HepG2 (cell line): ENCODE results near the gene LIFR. TPM values are rescaled to one million over a fixed set of nuclear protein-coding genes. Genes with fewer than 3 reads are reported as not detected.

Experiments used
- ATAC-seq: fragments of 200-7000 bp; cut with Tn5 transposase; 3 replicates; pipeline ENCODE4 v1.9.1; 2020; ENCODE audit warnings: mild to moderate bottlenecking, moderate library complexity
- BruUV-seq: library from RNA; stranded (reverse); fragments of 400-500 nt; replicated peaks from 2 replicates; lab custom pipeline; 2021; lab: Mats Ljungman, UMichigan
- CTCF ChIA-PET: fragments of 300-600 bp; formaldehyde crosslinking; extraction: SDS; loops from one replicate; lab custom pipeline; 2021; ENCODE audit warnings: low total read pairs, inconsistent platforms, low intra/inter-chr PET ratio; lab: Yijun Ruan, JAX
- POLR2A ChIA-PET: fragments of 350-600 bp; sonication (Branson Sonifier 250); formaldehyde crosslinking; loops from one replicate; lab custom pipeline; 2020; ENCODE audit warnings: antibody characterized with exemption, inconsistent platforms; lab: Yijun Ruan, JAX
- DNase-seq: peaks from one replicate; pipeline ENCODE4 v3.0.0-alpha.2; 2015; ENCODE audit warnings: low spot score
- FAIRE-seq: peaks from 3 replicates; lab custom pipeline; 2011; peaks lifted over from hg19 to GRCh38; lab: Jason Lieb, UNC
- H2AFZ ChIP-seq: one replicate; pipeline ENCODE4 v1.6.1; 2011; ENCODE audit warnings: low read length, inconsistent platforms
- H3K27ac ChIP-seq: fragments of 300-600 bp; 3 replicates; pipeline ENCODE4 v1.8.0; 2011; ENCODE audit warnings: mixed run types, mild to moderate bottlenecking, mixed read lengths, low read length, inconsistent platforms; ENCODE audit not compliant: insufficient read depth; ENCODE audit errors: extremely low read length
- H3K27me3 ChIP-seq, 2 experiments: fragments of 200-600 bp in 1 of 2; 2 replicates in 1 of 2; 3 replicates in 1 of 2; pipeline versions ENCODE4 v1.6.0 to v1.8.0; 2011; ENCODE audit warnings: low read length in 2 of 2, mild to moderate bottlenecking in 2 of 2, moderate library complexity in 2 of 2, inconsistent platforms in 1 of 2; ENCODE audit not compliant: insufficient read depth in 2 of 2, control insufficient read depth in 1 of 2
- H3K36me3 ChIP-seq, 2 experiments: fragments of 200-600 bp in 1 of 2; replicated peaks in 1 of 2; 2 replicates in 1 of 2; 3 replicates in 1 of 2; pipeline versions ENCODE4 v1.5.1 to v1.8.0; 2011; ENCODE audit warnings: low read length in 2 of 2, inconsistent platforms in 1 of 2; ENCODE audit not compliant: insufficient read depth in 2 of 2, control insufficient read depth in 1 of 2
- H3K4me1 ChIP-seq: 2 replicates; pipeline ENCODE4 v1.5.1; 2012; ENCODE audit warnings: low read length, inconsistent platforms; ENCODE audit not compliant: insufficient read depth
- H3K4me2 ChIP-seq: 2 replicates; pipeline ENCODE4 v1.6.0; 2011; ENCODE audit warnings: low read depth, low read length, inconsistent platforms
- H3K4me3 ChIP-seq, 3 experiments: fragments of 200-600 bp in 1 of 3; sonication (generic), shearing (Covaris generic) in 1 of 3; replicated peaks in 1 of 3; 2 replicates each; pipeline ENCODE4 v1.5.1; 2011 to 2016; ENCODE audit warnings: low read length in 3 of 3, inconsistent platforms in 2 of 3, low read depth in 2 of 3, mild to moderate bottlenecking in 2 of 3, control low read depth in 1 of 3, mixed read lengths in 1 of 3; ENCODE audit not compliant: insufficient read depth in 1 of 3
- H3K79me2 ChIP-seq: one replicate; pipeline ENCODE4 v1.6.1; 2011; ENCODE audit warnings: low read length, inconsistent platforms; ENCODE audit not compliant: insufficient read depth
- H3K9ac ChIP-seq: 2 replicates; pipeline ENCODE4 v1.6.0; 2011; ENCODE audit warnings: mild to moderate bottlenecking, low read depth, low read length, inconsistent platforms; ENCODE audit not compliant: insufficient read depth
- H3K9me3 ChIP-seq: 2 replicates; pipeline ENCODE4 v1.5.1; 2012; ENCODE audit warnings: mild to moderate bottlenecking, low read length
- H4K20me1 ChIP-seq: 2 replicates; pipeline ENCODE4 v1.6.0; 2011; ENCODE audit warnings: inconsistent platforms, mild to moderate bottlenecking, low read length, moderate library complexity; ENCODE audit not compliant: insufficient read depth
- CREB1 ChIP-seq, 2 experiments: fragments of 450-650 bp in 1 of 2; IDR thresholded peaks; 2 replicates each; pipeline ENCODE4 v1.6.1; 2016 to 2017; ENCODE audit warnings: control low read depth in 1 of 2, mild to moderate bottlenecking in 1 of 2, missing compliant biosample characterization in 1 of 2, missing genetic modification characterization in 1 of 2
- FOXP1 ChIP-seq, 2 experiments: fragments of 450-650 bp in 1 of 2; IDR thresholded peaks; 2 replicates each; pipeline ENCODE4 v1.6.1; 2017 to 2018; ENCODE audit warnings: antibody characterized with exemption in 1 of 2
- GFI1 ChIP-seq: sonication (generic); formaldehyde crosslinking; IDR thresholded peaks from 2 replicates; pipeline ENCODE4 v1.5.0; 2020; ENCODE audit warnings: missing genetic modification reagents, mild to moderate bottlenecking, borderline replicate concordance
- JDP2 ChIP-seq: sonication (generic); formaldehyde crosslinking; IDR thresholded peaks from 2 replicates; pipeline ENCODE4 v1.8.1; 2022; ENCODE audit warnings: missing genetic modification reagents, borderline replicate concordance
- MTF1 ChIP-seq: sonication (generic); formaldehyde crosslinking; IDR thresholded peaks from 2 replicates; pipeline ENCODE4 v1.5.0; 2020; ENCODE audit warnings: missing genetic modification reagents
- NFKBIZ ChIP-seq: IDR thresholded peaks from 2 replicates; pipeline ENCODE4 v1.6.1; 2018; ENCODE audit warnings: missing genetic modification reagents, missing compliant biosample characterization
- NR2F6 ChIP-seq, 2 experiments: IDR thresholded peaks; 2 replicates each; pipeline ENCODE4 v1.6.1; 2016; ENCODE audit warnings: antibody characterized with exemption in 1 of 2, mild to moderate bottlenecking in 1 of 2
- RERE ChIP-seq: IDR thresholded peaks from 2 replicates; pipeline ENCODE4 v1.6.1; 2016; ENCODE audit warnings: low read depth, missing genetic modification reagents, missing compliant biosample characterization
- SIN3B ChIP-seq: fragments of 150-350 bp; IDR thresholded peaks from 2 replicates; pipeline ENCODE4 v1.6.1; 2014; ENCODE audit warnings: low read length
- TBP ChIP-seq: sonication (generic); formaldehyde crosslinking; IDR thresholded peaks from 2 replicates; pipeline ENCODE4 v1.5.0; 2020; ENCODE audit warnings: missing genetic modification reagents
- ZNF556 ChIP-seq: sonication (generic); formaldehyde crosslinking; IDR thresholded peaks from 2 replicates; pipeline ENCODE4 v1.4.0; 2020; ENCODE audit warnings: mild to moderate bottlenecking, missing genetic modification reagents, borderline replicate concordance
- ZNF569 ChIP-seq: sonication (generic); formaldehyde crosslinking; IDR thresholded peaks from 2 replicates; pipeline ENCODE4 v1.5.0; 2020; ENCODE audit warnings: mild to moderate bottlenecking, missing genetic modification reagents, moderate library complexity, borderline replicate concordance
- ZNF773 ChIP-seq: sonication (generic); formaldehyde crosslinking; IDR thresholded peaks from 2 replicates; pipeline ENCODE4 v1.4.0; 2020; ENCODE audit warnings: missing genetic modification reagents, borderline replicate concordance
- ZSCAN5A ChIP-seq: sonication (generic); formaldehyde crosslinking; IDR thresholded peaks from 2 replicates; pipeline ENCODE4 v1.8.0; 2022; ENCODE audit warnings: mild to moderate bottlenecking, missing genetic modification reagents, borderline replicate concordance
- WGBS: methylation state at CpG from one replicate; pipeline ENCODE4 v1.1.6; 2017; ENCODE audit warnings: low lambda C conversion rate; 5-methylcytosine and 5-hydroxymethylcytosine counted together
- in situ Hi-C: cut with HindIII; loops from 2 replicates; pipeline ENCODE4 v1.10.0; 2017; ENCODE audit warnings: low pct_unique_long_range_greater_than_20kb; ENCODE audit not compliant: extremely low pct_ligation_motif_present
- intact Hi-C: fragments of 100-400 bp; cut with micrococcal nuclease; formaldehyde crosslinking; loops from one replicate; pipeline ENCODE4 v1.10.0; 2022; ENCODE audit not compliant: unreplicated experiment
- polyA plus RNA-seq, 8 experiments: library from polyadenylated mRNA; depleted of rRNA in 3 of 8; stranded (reverse) in 7 of 8; unstranded in 1 of 8; fragments of >200 nt; fragmentation: Illumina TruSeq in 4 of 8; extraction: Trizol in 4 of 8; gene quantifications; 2 replicates each; pipeline versions ENCODE4 v1.2.1 to v1.2.3, GENCODE V29; 2011 to 2016; ENCODE audit warnings: low read depth in 4 of 8, missing spikeins in 1 of 8, mixed read lengths in 1 of 8; ENCODE audit not compliant: insufficient read depth in 1 of 8
- total RNA-seq, 5 experiments: library from RNA; depleted of rRNA; stranded (reverse); fragments of >200 nt; fragmentation: Illumina TruSeq; extraction: Trizol; gene quantifications; 2 replicates each; pipeline ENCODE4 v1.2.3, GENCODE V29; 2016; ENCODE audit warnings: low read depth in 1 of 5
- TF ChIP-seq, protein P1 (sequence below): sonication (generic); IDR thresholded peaks from 2 replicates; pipeline ENCODE4 v1.6.1; 2016; ENCODE audit warnings: low read depth, borderline replicate concordance
- TF ChIP-seq, protein P2 (sequence below): sonication (generic); formaldehyde crosslinking; IDR thresholded peaks from 2 replicates; pipeline ENCODE4 v1.8.1; 2023; ENCODE audit warnings: mild to moderate bottlenecking, missing genetic modification reagents, borderline replicate concordance

LIFR gene
- total and polyA plus RNA-seq, 2 of the 13 experiments (the other 11 are each of a cell fraction or from before 2014, with no cell fraction given) = 6.3 to 25.2 TPM

DNA sequence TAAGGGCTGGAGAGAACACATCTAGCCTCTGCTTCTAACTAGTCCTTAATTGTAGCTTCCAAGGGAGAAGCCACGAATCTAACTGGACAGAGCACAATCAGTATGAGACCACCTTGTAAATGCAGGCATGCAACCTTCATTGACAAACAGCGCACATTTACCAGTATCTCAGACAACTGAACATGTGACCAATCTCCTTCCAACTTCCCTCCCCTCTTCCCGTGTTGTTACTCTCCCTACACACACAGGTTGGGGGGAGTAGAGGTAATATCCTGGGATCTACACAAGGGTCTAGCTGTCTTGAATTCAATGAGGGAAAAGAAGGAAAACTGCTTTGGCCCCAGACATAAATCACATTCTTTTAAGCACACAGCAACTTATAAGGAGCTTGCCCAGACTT lies 77.6 kb downstream of the LIFR start (continued):
- TF ChIP-seq RERE (CRISPR knock-in tag) = no peak
- no peak for TF ChIP-seq ZSCAN5A
- TF ChIP-seq FOXP1 (IDR thresholded peaks at IDR 0.05) = no peak
- TF ChIP-seq FOXP1 (CRISPR knock-in tag; IDR thresholded peaks at IDR 0.05) = no peak
- TF ChIP-seq, protein P1, sequence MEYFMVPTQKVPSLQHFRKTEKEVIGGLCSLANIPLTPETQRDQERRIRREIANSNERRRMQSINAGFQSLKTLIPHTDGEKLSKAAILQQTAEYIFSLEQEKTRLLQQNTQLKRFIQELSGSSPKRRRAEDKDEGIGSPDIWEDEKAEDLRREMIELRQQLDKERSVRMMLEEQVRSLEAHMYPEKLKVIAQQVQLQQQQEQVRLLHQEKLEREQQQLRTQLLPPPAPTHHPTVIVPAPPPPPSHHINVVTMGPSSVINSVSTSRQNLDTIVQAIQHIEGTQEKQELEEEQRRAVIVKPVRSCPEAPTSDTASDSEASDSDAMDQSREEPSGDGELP = no peak

DNA sequence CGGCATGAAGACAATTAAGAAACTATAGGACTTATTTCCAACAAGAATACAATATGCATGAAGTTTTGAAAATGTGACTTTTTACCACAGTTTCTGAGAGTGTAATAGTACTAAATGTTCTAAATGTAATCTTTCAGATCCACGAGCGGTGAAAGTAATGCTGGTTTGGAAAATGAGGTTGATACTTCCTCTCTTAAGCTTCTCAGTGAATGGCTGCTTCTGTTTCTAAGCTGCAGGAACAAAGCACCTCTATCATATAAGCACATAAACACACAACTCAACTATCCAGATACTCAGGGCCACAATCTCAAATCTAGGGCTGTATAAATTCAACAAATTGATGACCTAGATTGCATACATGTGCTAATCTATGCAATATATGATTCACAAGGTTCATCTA lies 78.3 kb downstream of the LIFR start:
- no peak for ATAC-seq
- Histone ChIP-seq H3K27me3 (no peaks in the 10 kb centered on the region), H4K20me1 (no peaks in the 10 kb centered on the region), H3K4me3 (no peak overlapping the region), H3K79me2 (no peaks in the 10 kb centered on the region), H3K36me3 (peaks cover 0 to 15% of the 10 kb centered on the region in 2 experiments; a peak in 3 of 5 replicates), H3K9ac (no peak overlapping the region), H3K4me1 (no peaks in the 10 kb centered on the region), H3K27ac (no peak overlapping the region), H2AFZ (no peak overlapping the region), H3K9me3 (no peaks in the 10 kb centered on the region), H3K4me2 (no peak overlapping the region)
- TF ChIP-seq JDP2 (CRISPR knock-in tag) (no peak), GFI1 (no peak), NR2F6 (IDR thresholded peaks at IDR 0.05) (no peak), NR2F6 (CRISPR knock-in tag; IDR thresholded peaks at IDR 0.05) (no peak), TBP (CRISPR knock-in tag) (no peak), ZNF773 (CRISPR knock-in tag) (no peak), SIN3B (no peak), MTF1 (CRISPR knock-in tag) (no peak), ZNF569 (CRISPR knock-in tag) (no peak), NFKBIZ (no peak), ZNF556 (CRISPR knock-in tag) (no peak), CREB1 (IDR thresholded peaks at IDR 0.05) (no peak), CREB1 (CRISPR knock-in tag; IDR thresholded peaks at IDR 0.05) (no peak)
- TF ChIP-seq, protein P2, sequence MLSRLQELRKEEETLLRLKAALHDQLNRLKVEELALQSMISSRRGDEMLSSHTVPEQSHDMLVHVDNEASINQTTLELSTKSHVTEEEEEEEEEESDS (CRISPR knock-in tag) = no peak
- ChIA-PET POLR2A (no interaction called here), CTCF (no interaction called here)
- WGBS = 98% methylated on average over 3 of the region's 3 CpGs
- no peak for FAIRE-seq
- intact Hi-C loops (loop anchor here (5.0 kb wide), 1 partner anchor 36 kb away; no protein-coding TSS in a partner anchor), in situ Hi-C loops (no loop called here)
- BruUV-seq = no TSS peak
- DNase-seq = no peak
